Neural progenitor cell (in vitro differentiated cells): Measurements from ENCODE around the gene KCNIP2.

Experiments
- CTCF ChIP-seq: fragments of 200-600 bp; sonication (generic); IDR thresholded peaks from 2 replicates; pipeline ENCODE4 v1.5.1; 2017; ENCODE audit warnings: antibody characterized with exemption, mild to moderate bottlenecking
- EZH2phosphoT487 ChIP-seq: fragments of 200-600 bp; sonication (generic); IDR thresholded peaks from 2 replicates; pipeline ENCODE4 v1.6.1; 2017; ENCODE audit warnings: antibody characterized with exemption

- no peak for TF ChIP-seq CTCF
- TF ChIP-seq EZH2phosphoT487, result no peak
Observed at GRCh38 chr10:101781655-101781983, 62.0 kb downstream of the KCNIP2 start.
